GM21367 (cell line): ENCODE data around the gene RPL36.
"Not testable (repeated sequence)": the region's sequence is repeated elsewhere in the genome, so short reads cannot be mapped to it uniquely, and the experiment has no call there.

ENCODE experiments used
- ATAC-seq: cut with Tn5 transposase; IDR thresholded peaks from one replicate; pipeline ENCODE4 v1.9.1; 2021; ENCODE audit not compliant: unreplicated experiment

RPL36 gene

GRCh38 chr19:5703819-5704818 lies 14.0 kb downstream of the RPL36 start:
- ATAC-seq = no peak

DNA sequence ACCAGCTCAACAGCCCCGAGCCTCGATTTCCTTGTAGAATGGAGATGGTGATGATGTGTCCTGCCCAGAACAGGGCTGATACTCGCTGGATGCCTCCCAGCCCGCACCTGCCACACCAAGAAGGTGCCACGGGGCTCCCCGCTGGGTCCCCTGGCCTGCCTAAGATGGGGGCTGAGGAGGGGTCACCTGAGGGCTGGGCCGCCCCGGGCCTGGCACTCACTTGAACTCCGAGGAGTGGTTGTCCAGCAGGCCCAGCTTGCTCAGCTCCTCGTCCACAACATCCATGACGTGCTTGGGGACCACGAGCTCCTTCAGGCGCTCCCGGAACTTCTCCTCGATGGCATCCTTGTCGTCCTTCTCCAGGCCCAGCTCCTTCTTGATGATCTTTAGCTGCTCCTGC lies 15.5 kb downstream of the RPL36 start:
- no peak for ATAC-seq

- no peak for ATAC-seq
Observed at GRCh38 chr19:5706876-5707573, 16.9 kb downstream of the RPL36 start.

- no peak for ATAC-seq
Observed at GRCh38 chr19:5707576-5708575, 17.8 kb downstream of the RPL36 start.

- ATAC-seq = no peak
Observed at GRCh38 chr19:5711025-5711424, 20.9 kb downstream of the RPL36 start.

- no peak for ATAC-seq
Observed at GRCh38 chr19:5711713-5712161, 21.6 kb downstream of the RPL36 start.

GRCh38 chr19:5713228-5713627 lies 23.1 kb downstream of the RPL36 start:
- ATAC-seq = no peak

DNA sequence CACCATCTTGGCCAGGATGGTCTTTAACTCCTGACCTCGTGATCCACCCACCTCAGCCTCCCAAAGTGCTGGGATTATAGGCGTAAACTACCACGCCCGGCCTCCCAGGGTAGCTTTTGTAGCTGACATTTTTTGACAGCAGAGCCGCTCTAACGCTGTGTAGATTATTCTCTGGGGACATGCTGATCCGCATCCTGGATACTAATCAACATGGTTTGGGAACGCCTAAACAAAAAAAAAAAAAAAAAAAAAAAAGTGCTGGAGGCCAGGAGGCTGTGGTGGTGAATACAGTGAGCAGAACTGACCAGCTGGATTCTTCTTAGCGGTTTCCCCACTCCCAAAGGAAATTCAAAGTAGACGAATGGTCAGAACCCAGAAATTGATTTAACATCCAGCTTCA lies 24.7 kb downstream of the RPL36 start:
- no peak for ATAC-seq

DNA sequence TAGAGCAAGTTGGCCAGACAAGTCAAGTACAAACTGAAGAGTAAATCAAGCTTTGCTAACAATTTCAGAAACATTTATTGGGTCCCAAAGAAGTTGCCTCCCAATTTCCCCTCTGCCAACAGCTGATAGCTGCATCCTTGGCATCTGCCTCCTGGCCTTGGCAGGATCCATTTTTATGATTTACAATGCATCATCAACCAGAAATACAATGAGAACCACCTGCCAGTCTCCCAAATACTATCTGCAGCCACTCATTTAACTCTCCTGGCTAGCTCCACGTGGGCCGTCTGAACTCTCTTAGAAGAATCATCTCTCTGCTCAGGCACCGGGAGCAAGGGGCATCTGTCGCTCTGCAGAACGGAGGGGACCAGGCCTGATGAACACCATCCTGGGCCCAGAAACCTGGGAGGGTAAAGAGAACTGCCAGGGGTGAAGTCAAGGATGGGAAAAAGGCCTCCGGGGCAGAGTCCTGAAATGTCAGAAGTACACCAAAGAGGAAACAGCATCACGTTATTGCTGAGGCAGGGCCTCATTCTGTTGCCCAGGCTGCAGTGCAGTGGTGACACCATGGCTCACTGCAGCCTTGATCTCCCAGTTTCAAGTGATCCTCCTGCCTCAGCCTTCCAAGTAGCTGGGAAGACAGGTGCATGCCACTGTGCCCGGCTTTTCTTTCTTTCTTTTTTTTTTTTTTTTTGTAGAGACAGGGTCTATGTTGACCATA lies 27.3 kb downstream of the RPL36 start:
- ATAC-seq = no peak

DNA sequence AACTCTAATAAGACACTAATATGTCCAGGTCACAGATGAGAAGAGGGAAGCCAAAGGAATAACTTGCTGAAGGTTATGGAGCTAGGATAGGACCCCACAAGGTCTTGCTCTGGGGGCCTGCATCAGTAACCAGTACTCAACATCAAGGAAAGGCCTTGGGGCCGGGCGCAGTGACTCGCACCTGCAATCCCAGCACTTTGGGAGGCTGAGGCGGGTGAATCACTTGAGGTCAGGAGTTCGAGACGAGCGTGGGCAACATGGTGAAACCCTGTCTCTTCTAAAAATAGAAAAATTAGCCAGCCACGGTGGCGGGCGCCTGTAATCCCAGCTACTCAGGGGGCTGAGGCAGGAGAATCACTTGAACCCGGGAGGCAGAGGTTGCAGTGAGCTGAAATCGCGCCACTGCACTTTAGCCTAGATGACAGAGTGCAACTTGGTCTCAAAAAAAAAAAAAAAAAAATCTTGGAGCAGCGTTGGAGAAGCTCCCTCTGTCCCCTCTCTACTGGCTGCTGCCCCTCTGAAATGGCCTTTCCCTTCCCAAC lies 28.0 kb downstream of the RPL36 start:
- no peak for ATAC-seq

GRCh38 chr19:5718579-5719273 lies 28.6 kb downstream of the RPL36 start:
- no peak for ATAC-seq

GRCh38 chr19:5719274-5719960 lies 29.3 kb downstream of the RPL36 start:
- peak; percentile 2 for ATAC-seq

DNA sequence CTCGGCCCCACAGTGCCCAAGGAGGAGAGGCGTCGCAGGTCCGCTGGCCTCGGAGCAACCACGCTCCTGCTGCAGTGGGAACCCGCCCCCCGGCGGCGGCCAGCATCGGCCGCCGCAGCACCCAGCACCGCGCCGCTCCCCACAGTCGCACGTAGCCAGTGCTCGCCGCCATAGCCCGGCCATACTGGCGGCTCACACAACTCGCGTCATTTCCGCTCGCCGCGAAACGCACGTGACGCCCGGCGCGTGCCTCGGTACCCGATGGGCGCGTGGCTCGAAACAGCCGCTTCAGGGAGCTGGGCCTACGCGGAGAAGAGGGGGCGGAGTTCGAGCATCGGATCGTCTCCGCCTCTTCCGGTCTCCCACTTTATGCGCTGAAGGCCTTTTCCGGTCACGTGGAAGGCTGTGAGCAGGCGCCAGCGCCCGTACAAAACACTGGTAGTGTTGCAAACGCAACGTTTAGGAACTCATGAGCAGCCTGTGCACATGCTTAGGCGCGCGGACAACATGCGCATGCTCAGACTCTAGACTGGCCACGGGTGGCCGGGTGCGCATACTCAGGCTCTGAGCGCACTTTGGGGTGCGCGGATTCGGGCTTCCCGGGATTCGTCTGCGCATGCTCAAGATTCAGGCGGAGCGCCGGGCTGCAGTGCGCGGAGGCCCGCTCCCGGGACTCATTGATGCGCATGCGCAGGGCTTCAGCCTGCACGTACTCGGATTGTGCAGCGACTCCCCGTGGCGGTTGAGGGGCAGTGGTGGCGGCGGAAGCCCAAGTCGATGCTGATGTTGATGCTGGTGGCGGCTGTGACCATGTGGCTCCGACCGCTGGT lies 30.1 kb downstream of the RPL36 start, which contains the start of the genes CATSPERD and LONP1:
Gene CATSPERD, plus strand, starts transcription at position 677 of the 830 bp plus-strand sequence. Its CDS starts 101 bp downstream, at position 778.
Gene LONP1, minus strand, starts transcription at position 186 of the 830 bp plus-strand sequence. Its CDS starts 14 bp downstream, at position 172.
- ATAC-seq = peak; percentile 81

DNA sequence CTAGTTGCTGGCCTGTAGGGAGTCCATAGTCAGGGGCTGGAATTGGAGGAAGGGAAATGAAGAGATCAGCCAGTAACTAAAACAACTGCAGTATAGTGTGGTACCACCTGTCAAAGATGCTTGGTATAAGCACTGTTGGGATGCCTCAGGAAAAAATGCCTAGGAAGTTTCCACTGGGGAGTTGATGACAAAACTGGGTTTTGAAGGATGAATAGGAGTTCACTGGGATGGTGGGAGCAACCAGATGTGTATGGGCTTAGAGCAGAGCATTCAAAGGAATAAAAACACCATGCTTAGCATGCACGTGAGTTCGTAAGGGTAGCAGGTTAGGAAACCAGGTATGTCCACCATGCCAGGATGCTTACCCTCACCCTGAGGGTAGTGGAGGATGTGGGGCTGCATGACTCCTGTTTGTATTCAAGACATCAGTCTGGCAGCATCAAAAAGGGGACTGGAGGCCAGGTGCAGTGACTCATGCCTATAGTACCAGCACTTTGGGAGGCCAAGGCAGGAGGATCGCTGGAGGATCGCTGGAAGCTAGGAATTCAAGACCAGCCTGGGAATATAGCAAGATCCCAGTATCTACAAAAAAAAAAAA lies 37.5 kb downstream of the RPL36 start:
- no peak for ATAC-seq

- ATAC-seq = not testable (repeated sequence)
Observed at GRCh38 chr19:5733172-5733571, 43.1 kb downstream of the RPL36 start.

DNA sequence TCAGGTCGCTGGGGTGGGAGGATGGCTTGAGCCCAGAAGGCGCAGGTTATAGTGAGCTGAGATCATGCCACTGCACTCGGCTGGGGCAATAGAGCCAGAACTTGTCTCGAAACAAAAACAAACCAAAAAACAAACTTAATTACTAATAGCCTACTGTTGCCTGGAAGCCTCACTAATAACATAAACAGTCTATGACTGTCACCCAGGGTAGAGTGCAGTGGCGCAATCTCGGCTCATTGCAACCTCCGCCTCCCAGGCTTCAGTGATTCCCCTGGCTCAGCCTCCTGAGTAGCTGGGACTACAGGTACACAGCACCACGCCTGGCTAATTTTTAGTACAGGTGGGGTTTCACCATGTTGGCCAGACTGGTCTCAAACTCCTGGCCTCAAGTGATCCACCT lies 48.3 kb downstream of the RPL36 start:
- no peak for ATAC-seq
